ENCODE results near the gene PDK1.

Gene PDK1

GRCh38 chr2:172643142-172643541 is 87.3 kb downstream of the PDK1 start:
- Histone ChIP-seq H2AK5ac (ENCODE audit: low read length) (no peak overlapping the region), H4K91ac (ENCODE audit: low read depth, low read length) (peak overlapping the region; percentile 62)
- WGBS (ENCODE audit: extremely low coverage, insufficient coverage, insufficient read length), result no CpG with 5 or more reads among the region's 6 CpGs

GRCh38 chr2:172647439-172647838 is 91.5 kb downstream of the PDK1 start:
- Histone ChIP-seq H2AK5ac (ENCODE audit: low read length) (no peak overlapping the region), H3K18ac (ENCODE audit: low read length) (no peak overlapping the region), H3K79me1 (ENCODE audit: low read length) (peaks cover 3% of the 10 kb centered on the region), H4K12ac (ENCODE audit: low read depth, low read length) (no peak overlapping the region), H3K36me3 (ENCODE audit: control insufficient read depth in 1 of 2, insufficient read depth in 2 of 2, low read length in 2 of 2) (no peaks in the 10 kb centered on the region), H3K14ac (ENCODE audit: low read length) (no peak overlapping the region), H3K4me1 (ENCODE audit: control insufficient read depth in 1 of 2, insufficient read depth in 2 of 2, low read length in 2 of 2) (peaks cover 5 to 7% of the 10 kb centered on the region in 2 experiments), H3K4me2 (ENCODE audit: low read length) (no peak overlapping the region), H2BK120ac (ENCODE audit: insufficient read depth, low read length, poor library complexity) (no peak overlapping the region), H3K9me3 (ENCODE audit: insufficient read depth, low read depth, low read length) (no peaks in the 10 kb centered on the region), H3K27me3 (ENCODE audit: insufficient read depth, low read length) (no peaks in the 10 kb centered on the region), H3K4me3 (ENCODE audit: low read depth, low read length) (no peak overlapping the region), H3K4ac (ENCODE audit: low read depth, low read length) (no peak overlapping the region), H3K9ac (ENCODE audit: low read length) (no peak overlapping the region), H3K23ac (ENCODE audit: low read length) (no peak overlapping the region), H2BK12ac (ENCODE audit: low read length) (no peak overlapping the region), H2BK5ac (ENCODE audit: low read depth, low read length, poor library complexity) (no peak overlapping the region), H3K27ac (ENCODE audit: low read depth, low read length) (no peak overlapping the region), H4K8ac (ENCODE audit: low read depth, low read length) (no peak overlapping the region), H4K91ac (ENCODE audit: low read depth, low read length) (no peak overlapping the region), H3K79me2 (ENCODE audit: control insufficient read depth, insufficient read depth, low read length, poor library complexity) (no peaks in the 10 kb centered on the region), H2AFZ (ENCODE audit: insufficient read depth, low read length, poor library complexity) (no peak overlapping the region)
- WGBS (ENCODE audit: extremely low coverage, insufficient coverage, insufficient read length), result no CpG with 5 or more reads among the region's 1 CpG
- no peak for DNase-seq

More at GRCh38 chr2:172643142-172643541, 87.3 kb downstream of the PDK1 start:
- peak overlapping the region; percentile 13 for H3K14ac ChIP-seq (ENCODE audit: low read length)
- no peaks in the 10 kb centered on the region for H3K9me3 ChIP-seq (ENCODE audit: insufficient read depth, low read depth, low read length)
- no peak overlapping the region for H3K4me3 ChIP-seq (ENCODE audit: low read depth, low read length)
- peak overlapping the region; percentile 11 for H2BK12ac ChIP-seq (ENCODE audit: low read length)
- no peak overlapping the region for H2AFZ ChIP-seq (ENCODE audit: insufficient read depth, low read length, poor library complexity)
- H3K27ac ChIP-seq (ENCODE audit: low read depth, low read length), result peak overlapping the region; percentile 29
- H3K4ac ChIP-seq (ENCODE audit: low read depth, low read length), result no peak overlapping the region
- peak overlapping the region; percentile 69 for H3K18ac ChIP-seq (ENCODE audit: low read length)
- H3K9ac ChIP-seq (ENCODE audit: low read length), result no peak overlapping the region
- H3K79me1 ChIP-seq (ENCODE audit: low read length), result peaks cover 6% of the 10 kb centered on the region
- no peak for DNase-seq
- no peak overlapping the region for H4K12ac ChIP-seq (ENCODE audit: low read depth, low read length)
- H3K27me3 ChIP-seq (ENCODE audit: insufficient read depth, low read length), result no peaks in the 10 kb centered on the region
- H2BK120ac ChIP-seq (ENCODE audit: insufficient read depth, low read length, poor library complexity), result peak overlapping the region; percentile 59
- H4K8ac ChIP-seq (ENCODE audit: low read depth, low read length), result no peak overlapping the region
- no peak overlapping the region for H2BK5ac ChIP-seq (ENCODE audit: low read depth, low read length, poor library complexity)
- H3K36me3 ChIP-seq (ENCODE audit: control insufficient read depth in 1 of 2, insufficient read depth in 2 of 2, low read length in 2 of 2), result no peaks in the 10 kb centered on the region
- H3K4me2 ChIP-seq (ENCODE audit: low read length), result no peak overlapping the region
- no peaks in the 10 kb centered on the region for H3K79me2 ChIP-seq (ENCODE audit: control insufficient read depth, insufficient read depth, low read length, poor library complexity)
- peaks cover 5 to 9% of the 10 kb centered on the region in 2 experiments for H3K4me1 ChIP-seq (ENCODE audit: control insufficient read depth in 1 of 2, insufficient read depth in 2 of 2, low read length in 2 of 2)
- no peak overlapping the region for H3K23ac ChIP-seq (ENCODE audit: low read length)

GRCh38 chr2:172655091-172655837 is 99.4 kb downstream of the PDK1 start:
- H3K4ac ChIP-seq (ENCODE audit: low read depth, low read length), result no peak overlapping the region
- H4K12ac ChIP-seq (ENCODE audit: low read depth, low read length), result no peak overlapping the region
- H3K9ac ChIP-seq (ENCODE audit: low read length), result no peak overlapping the region
- H3K27me3 ChIP-seq (ENCODE audit: insufficient read depth, low read length), result no peaks in the 10 kb centered on the region
- no CpG with 5 or more reads among the region's 8 CpGs for WGBS (ENCODE audit: extremely low coverage, insufficient coverage, insufficient read length)
- H4K8ac ChIP-seq (ENCODE audit: low read depth, low read length), result no peak overlapping the region
- H3K4me1 ChIP-seq (ENCODE audit: control insufficient read depth in 1 of 2, insufficient read depth in 2 of 2, low read length in 2 of 2), result peaks cover 0 to 3% of the 10 kb centered on the region in 2 experiments
- H3K18ac ChIP-seq (ENCODE audit: low read length), result no peak overlapping the region
- no peaks in the 10 kb centered on the region for H3K79me1 ChIP-seq (ENCODE audit: low read length)
- H3K14ac ChIP-seq (ENCODE audit: low read length), result no peak overlapping the region
- no peak overlapping the region for H4K91ac ChIP-seq (ENCODE audit: low read depth, low read length)
- H3K4me2 ChIP-seq (ENCODE audit: low read length), result no peak overlapping the region
- no peaks in the 10 kb centered on the region for H3K79me2 ChIP-seq (ENCODE audit: control insufficient read depth, insufficient read depth, low read length, poor library complexity)
- H3K9me3 ChIP-seq (ENCODE audit: insufficient read depth, low read depth, low read length), result peaks cover 6% of the 10 kb centered on the region
- H2BK5ac ChIP-seq (ENCODE audit: low read depth, low read length, poor library complexity), result no peak overlapping the region
- H3K4me3 ChIP-seq (ENCODE audit: low read depth, low read length), result no peak overlapping the region
- H3K27ac ChIP-seq (ENCODE audit: low read depth, low read length), result no peak overlapping the region
- H2BK12ac ChIP-seq (ENCODE audit: low read length), result no peak overlapping the region
- H2AFZ ChIP-seq (ENCODE audit: insufficient read depth, low read length, poor library complexity), result no peak overlapping the region
- no peak overlapping the region for H2BK120ac ChIP-seq (ENCODE audit: insufficient read depth, low read length, poor library complexity)
- no peak overlapping the region for H3K23ac ChIP-seq (ENCODE audit: low read length)
- H3K36me3 ChIP-seq (ENCODE audit: control insufficient read depth in 1 of 2, insufficient read depth in 2 of 2, low read length in 2 of 2), result no peaks in the 10 kb centered on the region
- DNase-seq, result no peak
- no peak overlapping the region for H2AK5ac ChIP-seq (ENCODE audit: low read length)

GRCh38 chr2:172655838-172656573 is 100.1 kb downstream of the PDK1 start:
- no peak for DNase-seq
- Histone ChIP-seq H3K18ac (ENCODE audit: low read length) (no peak overlapping the region), H3K4me2 (ENCODE audit: low read length) (no peak overlapping the region), H3K9ac (ENCODE audit: low read length) (no peak overlapping the region), H3K79me2 (ENCODE audit: control insufficient read depth, insufficient read depth, low read length, poor library complexity) (no peaks in the 10 kb centered on the region), H3K4ac (ENCODE audit: low read depth, low read length) (no peak overlapping the region), H3K27me3 (ENCODE audit: insufficient read depth, low read length) (no peaks in the 10 kb centered on the region), H3K4me3 (ENCODE audit: low read depth, low read length) (no peak overlapping the region), H3K27ac (ENCODE audit: low read depth, low read length) (no peak overlapping the region), H3K79me1 (ENCODE audit: low read length) (no peaks in the 10 kb centered on the region), H3K36me3 (ENCODE audit: control insufficient read depth in 1 of 2, insufficient read depth in 2 of 2, low read length in 2 of 2) (no peaks in the 10 kb centered on the region), H2BK5ac (ENCODE audit: low read depth, low read length, poor library complexity) (no peak overlapping the region), H4K8ac (ENCODE audit: low read depth, low read length) (no peak overlapping the region), H3K23ac (ENCODE audit: low read length) (no peak overlapping the region), H2BK120ac (ENCODE audit: insufficient read depth, low read length, poor library complexity) (no peak overlapping the region), H2AFZ (ENCODE audit: insufficient read depth, low read length, poor library complexity) (no peak overlapping the region), H2AK5ac (ENCODE audit: low read length) (no peak overlapping the region), H3K4me1 (ENCODE audit: control insufficient read depth in 1 of 2, insufficient read depth in 2 of 2, low read length in 2 of 2) (peaks cover 0 to 3% of the 10 kb centered on the region in 2 experiments), H4K12ac (ENCODE audit: low read depth, low read length) (no peak overlapping the region), H4K91ac (ENCODE audit: low read depth, low read length) (no peak overlapping the region), H3K9me3 (ENCODE audit: insufficient read depth, low read depth, low read length) (peaks cover 6% of the 10 kb centered on the region), H2BK12ac (ENCODE audit: low read length) (no peak overlapping the region), H3K14ac (ENCODE audit: low read length) (no peak overlapping the region)
- no CpG with 5 or more reads among the region's 5 CpGs for WGBS (ENCODE audit: extremely low coverage, insufficient coverage, insufficient read length)

All from trophoblast cell (in vitro differentiated cells and primary cell).